GM21526 (cell line): ENCODE results near the gene CDCA3.
"Not testable (repeated sequence)": the region's sequence is repeated elsewhere in the genome, so short reads cannot be mapped to it uniquely, and the experiment has no call there.

Experiments used
- ATAC-seq: cut with Tn5 transposase; IDR thresholded peaks from one replicate; pipeline ENCODE4 v1.9.1; 2021; ENCODE audit warnings: moderate library complexity; ENCODE audit not compliant: unreplicated experiment, low FRiP score

CDCA3 gene

GRCh38 chr12:6851153-6851920, at the start of gene CDCA3:
Gene CDCA3 (minus strand): TSS chr12:6851286. CDS start chr12:6850952, 334 bp downstream.
- ATAC-seq, result peak; percentile 57

GRCh38 chr12:6899837-6900519, 48.9 kb upstream of the CDCA3 start:
- ATAC-seq, result no peak

GRCh38 chr12:6899427-6899826, 48.3 kb upstream of the CDCA3 start:
- ATAC-seq, result no peak

- ATAC-seq, result no peak
Measured at GRCh38 chr12:6896846-6897435, 45.9 kb upstream of the CDCA3 start.

GRCh38 chr12:6894321-6894720, 43.2 kb upstream of the CDCA3 start:
- no peak for ATAC-seq

- not testable (repeated sequence) for ATAC-seq
Measured at GRCh38 chr12:6892683-6893082, 41.6 kb upstream of the CDCA3 start.

- no peak for ATAC-seq
Measured at GRCh38 chr12:6891646-6892001, 40.5 kb upstream of the CDCA3 start.

GRCh38 chr12:6890789-6891645, 39.9 kb upstream of the CDCA3 start:
- ATAC-seq, result peak; percentile 88

GRCh38 chr12:6889775-6890573, 38.9 kb upstream of the CDCA3 start:
- ATAC-seq, result not testable (repeated sequence)

- ATAC-seq, result not testable (repeated sequence)
Measured at GRCh38 chr12:6888794-6889193, 37.7 kb upstream of the CDCA3 start.

- no peak for ATAC-seq
Measured at GRCh38 chr12:6888360-6888759, 37.3 kb upstream of the CDCA3 start.

- ATAC-seq, result no peak
Measured at GRCh38 chr12:6887460-6887859, 36.4 kb upstream of the CDCA3 start.

GRCh38 chr12:6886206-6886999, 35.3 kb upstream of the CDCA3 start:
- not testable (repeated sequence) for ATAC-seq

- no peak for ATAC-seq
Measured at GRCh38 chr12:6884539-6884938, 33.5 kb upstream of the CDCA3 start.

- no peak for ATAC-seq
Measured at GRCh38 chr12:6883683-6884082, 32.6 kb upstream of the CDCA3 start.

- ATAC-seq, result no peak
Measured at GRCh38 chr12:6883252-6883651, 32.2 kb upstream of the CDCA3 start.

GRCh38 chr12:6879824-6880223, 28.7 kb upstream of the CDCA3 start:
- ATAC-seq, result not testable (repeated sequence)

GRCh38 chr12:6874015-6874368, 22.9 kb upstream of the CDCA3 start:
- ATAC-seq, result not testable (repeated sequence)
